ENCODE data around the gene C17orf50. TPM values are rescaled to one million over a fixed set of nuclear protein-coding genes. Genes with fewer than 3 reads are reported as not detected.

Gene C17orf50
- total RNA-seq: not detected in 2 replicates

DNA sequence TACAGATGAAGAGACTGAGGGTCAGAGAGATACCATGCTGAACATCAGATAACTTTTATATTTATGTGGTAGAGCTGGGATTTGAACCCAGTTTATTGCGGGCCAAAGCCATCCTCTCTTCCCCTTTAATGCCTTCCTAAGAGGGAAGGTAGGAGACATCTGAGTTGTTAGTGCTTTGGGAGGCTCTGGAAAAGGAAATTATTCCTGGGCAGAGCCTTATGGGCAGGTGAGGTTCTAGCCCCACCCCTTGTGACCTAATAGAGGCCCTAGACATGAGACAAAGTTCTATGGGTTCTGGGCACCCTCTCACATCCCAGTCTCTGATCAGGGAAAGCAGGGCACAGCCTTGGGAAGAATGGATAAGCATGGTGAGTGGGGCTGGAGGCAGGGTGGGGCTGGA lies at the start of gene C17orf50:
Gene C17orf50, plus strand, starts transcription at position 301 of the 400 bp plus-strand sequence. Its CDS starts 55 bp downstream, at position 356.

GRCh38 chr17:35731239-35731916 lies 29.3 kb upstream of the C17orf50 start, which contains the start of gene RASL10B:
TSS of gene RASL10B (plus strand) at chr17:35731639. CDS start at chr17:35735185, 3,546 bp downstream.

DNA sequence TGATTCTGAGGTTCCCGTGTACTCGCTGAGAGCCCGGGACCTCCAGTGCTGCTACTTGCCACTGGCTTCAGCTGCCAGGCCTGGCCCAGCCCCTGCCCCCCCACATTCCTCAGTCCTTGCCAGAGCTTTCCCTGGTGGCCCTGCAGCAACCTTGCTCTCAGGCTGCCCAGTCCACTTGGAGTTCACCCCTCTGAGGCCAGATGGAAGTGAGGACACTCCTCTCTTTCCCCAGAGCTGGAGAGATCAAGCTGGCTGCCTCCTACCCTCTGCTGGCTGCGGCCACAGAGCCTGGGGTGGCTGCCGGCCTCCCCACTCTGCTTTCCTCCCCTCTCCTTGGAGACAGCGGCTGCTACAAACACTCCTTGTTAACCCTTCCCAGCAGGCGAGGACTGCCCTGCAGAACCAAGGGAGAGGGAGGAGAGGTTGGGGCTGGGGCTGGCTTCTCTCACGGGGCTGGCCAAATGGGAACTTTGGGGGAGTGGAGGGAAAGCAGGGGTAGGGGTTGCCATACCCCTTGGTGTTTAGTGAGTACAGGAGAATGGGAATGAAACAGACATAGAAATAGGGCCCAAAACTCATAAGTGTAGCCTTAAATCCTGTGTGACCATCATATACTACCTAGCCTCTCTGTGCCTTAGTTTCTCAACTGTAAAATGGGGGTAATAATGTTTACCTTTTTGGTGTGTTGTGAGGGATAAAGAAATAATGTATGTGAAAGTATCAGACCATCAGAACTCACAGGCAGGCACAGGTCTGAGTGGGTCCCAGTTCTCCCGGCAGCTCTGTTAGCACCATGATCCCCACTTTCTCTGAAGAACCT lies 7.5 kb upstream of the C17orf50 start, which contains the start of gene GAS2L2:
Gene GAS2L2, minus strand, starts transcription at position 295 of the 820 bp plus-strand sequence. CDS start 389 bp downstream, outside the sequence.

DNA sequence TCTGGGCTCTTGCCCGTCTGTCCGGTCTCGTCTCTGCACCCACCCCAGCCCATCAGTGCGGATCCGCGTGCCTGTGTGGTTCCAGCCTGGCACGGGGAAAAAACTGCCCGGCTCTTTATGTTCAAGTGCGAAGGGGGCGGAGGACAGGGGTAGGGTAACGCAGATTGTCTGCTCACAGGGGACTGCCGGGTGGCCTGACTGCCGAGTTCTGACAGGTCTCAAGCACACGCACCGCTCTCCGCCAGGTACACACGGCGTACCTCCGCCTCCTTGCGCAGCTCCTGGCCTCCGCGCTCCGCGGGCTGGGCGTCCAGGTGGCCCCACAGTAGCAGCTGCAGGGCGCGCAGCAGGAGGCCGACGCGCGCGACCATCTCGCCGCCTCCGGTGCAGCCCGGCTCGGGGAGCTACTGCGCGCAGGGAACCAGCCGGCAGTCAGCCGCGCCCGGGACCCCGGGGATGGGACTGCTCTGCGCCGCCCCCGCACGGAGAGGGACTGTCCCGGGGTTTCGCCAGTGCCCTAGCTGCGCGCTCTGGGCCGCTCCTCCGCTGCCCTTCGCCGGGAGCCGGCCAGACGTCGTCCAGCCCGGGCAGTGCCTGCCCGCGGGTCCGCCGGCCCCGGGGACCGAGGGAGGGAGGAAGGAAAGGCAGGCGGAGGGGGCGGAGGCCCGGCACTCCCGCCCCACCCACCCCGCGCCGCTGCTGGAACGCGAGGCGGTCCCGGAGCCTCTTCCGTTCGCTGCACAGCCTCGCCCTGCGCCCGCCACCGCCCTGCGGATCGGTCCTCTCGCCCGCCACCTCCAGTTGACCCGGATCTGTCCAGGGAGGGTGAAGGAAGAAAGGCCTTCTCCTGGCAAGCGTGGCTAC lies 34.6 kb downstream of the C17orf50 start, which contains the start of gene MMP28:
Gene MMP28, minus strand, starts transcription at position 635 of the 864 bp plus-strand sequence. Its CDS starts 264 bp downstream, at position 371.

DNA sequence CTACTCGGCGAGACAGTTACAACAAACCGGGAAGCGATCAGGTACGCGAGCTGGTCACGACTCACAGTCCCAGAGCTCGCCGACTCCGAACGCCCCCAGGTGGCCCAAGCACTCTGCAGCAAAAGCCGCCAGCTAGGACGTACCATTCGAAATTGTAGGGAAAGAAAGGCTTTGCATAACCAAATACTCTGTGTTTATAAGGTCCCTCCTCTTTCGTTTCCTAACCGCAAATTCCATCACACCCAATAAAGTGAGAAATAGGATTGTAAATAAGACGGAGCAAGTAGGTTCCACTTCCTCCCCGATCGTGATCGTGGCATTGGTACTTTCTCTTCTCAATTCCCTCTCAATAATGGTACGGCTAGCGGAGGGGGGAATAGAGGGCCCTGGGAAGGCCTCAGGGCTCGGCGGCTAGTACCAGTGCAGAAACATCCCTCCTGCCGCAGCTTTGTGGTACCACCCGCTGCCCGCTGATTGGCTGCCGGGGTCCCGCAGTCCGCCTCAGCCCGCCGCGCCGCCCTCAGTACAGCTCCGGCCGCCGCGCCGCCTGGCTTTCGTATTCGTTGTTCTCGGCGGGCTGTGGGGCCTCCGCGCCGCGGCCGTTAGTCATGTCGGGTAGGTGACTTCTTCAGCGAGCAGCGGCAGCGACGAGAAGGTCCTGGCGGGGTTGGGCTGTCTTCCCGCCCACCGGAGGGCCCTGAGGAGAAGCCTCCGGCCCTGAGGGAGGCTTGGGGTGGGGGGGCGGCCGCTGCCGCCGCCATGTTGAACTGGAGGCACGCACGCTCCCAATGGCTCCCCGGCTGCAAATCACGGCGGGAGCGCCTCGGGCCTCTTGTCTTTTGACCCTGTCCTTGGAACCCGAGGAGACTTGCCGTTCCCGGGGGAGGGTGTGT lies 48.5 kb downstream of the C17orf50 start, which contains the start of gene TAF15:
Gene TAF15, plus strand, starts transcription at position 523 of the 893 bp plus-strand sequence. Its CDS starts 86 bp downstream, at position 609.

Other genes starting within 250 kb of the C17orf50 start
- gene SLFN12L, start 223.2 kb upstream of the C17orf50 start, total RNA-seq: not detected in 2 replicates
- under 0.01 TPM in 1 of 2 replicates, not detected in the other for gene SLFN14, start 200.1 kb upstream of the C17orf50 start, total RNA-seq
- gene PEX12, start 182.3 kb upstream of the C17orf50 start, total RNA-seq: 4.4 and 4.9 TPM in 2 replicates
- gene AP2B1, start 173.6 kb upstream of the C17orf50 start, total RNA-seq: 156 and 172 TPM in 2 replicates
- 0.19 and 0.33 TPM in 2 replicates for gene RASL10B, start 29.2 kb upstream of the C17orf50 start, total RNA-seq
- gene GAS2L2, start 7.6 kb upstream of the C17orf50 start, total RNA-seq: not detected in 2 replicates
- 11.3 and 13.7 TPM in 2 replicates for gene MMP28, start 34.8 kb downstream of the C17orf50 start, total RNA-seq
- gene TAF15, start 48.6 kb downstream of the C17orf50 start, total RNA-seq: 67.6 and 71.3 TPM in 2 replicates
- not detected in 2 replicates for gene HEATR9, start 108.0 kb downstream of the C17orf50 start, total RNA-seq
- gene CCL5, start 119.5 kb downstream of the C17orf50 start, total RNA-seq: 0.19 and 0.65 TPM in 2 replicates
- gene RDM1, start 169.9 kb downstream of the C17orf50 start, total RNA-seq: not detected in 2 replicates
- not detected in 2 replicates for gene LYZL6, start 182.8 kb downstream of the C17orf50 start, total RNA-seq
- 0.65 and 0.86 TPM in 2 replicates for gene CCL16, start 220.6 kb downstream of the C17orf50 start, total RNA-seq
- gene CCL14, start 225.8 kb downstream of the C17orf50 start, total RNA-seq: 32.7 and 43.2 TPM in 2 replicates
- not detected in 2 replicates for gene CCL15, start 240.7 kb downstream of the C17orf50 start, total RNA-seq

Measured in vein endothelial cell (primary cell).